ENCODE results near the gene MYOCD. TPM values are rescaled to one million over a fixed set of nuclear protein-coding genes. Genes with fewer than 3 reads are reported as not detected.

The MYOCD gene
- total RNA-seq, 1 donor from 2014 or later = 1.3 TPM

- no peak for ATAC-seq
Measured at GRCh38 chr17:12769981-12770380, 104.3 kb downstream of the MYOCD start.

- ATAC-seq = no peak
Measured at GRCh38 chr17:12773153-12773552, 107.5 kb downstream of the MYOCD start.

DNA sequence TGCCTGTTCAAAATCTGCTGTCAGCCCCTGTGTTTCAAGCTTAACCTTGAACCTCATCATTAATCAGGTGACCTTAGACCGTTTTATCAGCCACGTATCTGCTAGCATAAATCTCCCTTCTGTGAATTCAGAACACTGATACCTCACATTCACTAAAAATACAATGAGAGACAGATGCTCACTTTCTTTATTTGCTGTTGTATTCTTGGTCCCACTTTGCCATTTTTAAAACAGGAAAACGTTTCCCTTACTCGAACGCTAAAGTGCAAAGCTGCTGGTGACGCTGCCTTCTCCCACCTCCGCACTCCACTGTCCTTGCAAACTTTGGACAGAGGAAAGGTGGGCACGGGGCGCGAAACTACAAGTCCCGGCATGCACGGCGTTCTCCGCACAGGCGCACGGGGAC is 123.4 kb downstream of the MYOCD start:
- ATAC-seq = no peak

DNA sequence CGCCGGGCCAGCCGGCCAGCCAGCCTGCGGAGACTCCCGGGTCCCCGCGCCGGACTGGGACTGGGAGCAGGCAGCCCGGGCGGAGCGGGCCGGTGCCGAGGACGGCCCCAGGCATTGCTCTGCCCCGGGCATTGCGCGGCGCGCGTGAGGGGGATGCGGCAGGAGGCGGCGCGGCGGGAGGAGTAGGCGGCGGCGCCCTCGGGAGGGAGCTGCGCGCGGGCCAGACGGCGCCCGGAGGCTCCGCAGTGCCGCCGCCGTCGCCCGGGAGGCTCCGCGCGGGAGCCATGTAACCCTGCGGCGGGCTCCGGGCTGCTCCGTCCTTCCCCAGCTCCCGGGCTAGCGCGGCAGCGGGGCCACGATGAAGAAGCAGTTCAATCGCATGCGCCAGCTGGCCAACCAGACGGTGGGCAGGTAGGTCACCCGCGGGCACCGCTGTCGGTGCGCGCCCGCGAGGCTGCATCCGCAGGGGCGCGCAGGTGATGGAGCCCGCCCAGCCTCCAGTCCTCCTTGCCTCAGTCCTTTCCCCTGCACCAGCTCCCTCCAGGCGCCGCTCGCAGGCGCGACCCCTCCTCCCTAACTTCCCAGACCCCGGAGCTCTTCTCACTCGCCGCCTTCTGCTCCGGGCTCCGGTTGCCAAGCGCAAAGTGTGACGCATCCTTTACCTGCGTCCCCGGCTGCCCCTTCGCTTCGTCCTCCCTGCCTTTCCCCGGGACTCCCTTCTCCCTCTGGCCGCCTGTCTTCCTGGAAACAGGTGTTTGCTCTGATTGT is 124.0 kb downstream of the MYOCD start, which contains the start of gene ARHGAP44:
Gene ARHGAP44, plus strand, starts transcription at position 18 of the 768 bp plus-strand sequence. Its CDS starts 341 bp downstream, at position 359.
- peak; percentile 58 for ATAC-seq

DNA sequence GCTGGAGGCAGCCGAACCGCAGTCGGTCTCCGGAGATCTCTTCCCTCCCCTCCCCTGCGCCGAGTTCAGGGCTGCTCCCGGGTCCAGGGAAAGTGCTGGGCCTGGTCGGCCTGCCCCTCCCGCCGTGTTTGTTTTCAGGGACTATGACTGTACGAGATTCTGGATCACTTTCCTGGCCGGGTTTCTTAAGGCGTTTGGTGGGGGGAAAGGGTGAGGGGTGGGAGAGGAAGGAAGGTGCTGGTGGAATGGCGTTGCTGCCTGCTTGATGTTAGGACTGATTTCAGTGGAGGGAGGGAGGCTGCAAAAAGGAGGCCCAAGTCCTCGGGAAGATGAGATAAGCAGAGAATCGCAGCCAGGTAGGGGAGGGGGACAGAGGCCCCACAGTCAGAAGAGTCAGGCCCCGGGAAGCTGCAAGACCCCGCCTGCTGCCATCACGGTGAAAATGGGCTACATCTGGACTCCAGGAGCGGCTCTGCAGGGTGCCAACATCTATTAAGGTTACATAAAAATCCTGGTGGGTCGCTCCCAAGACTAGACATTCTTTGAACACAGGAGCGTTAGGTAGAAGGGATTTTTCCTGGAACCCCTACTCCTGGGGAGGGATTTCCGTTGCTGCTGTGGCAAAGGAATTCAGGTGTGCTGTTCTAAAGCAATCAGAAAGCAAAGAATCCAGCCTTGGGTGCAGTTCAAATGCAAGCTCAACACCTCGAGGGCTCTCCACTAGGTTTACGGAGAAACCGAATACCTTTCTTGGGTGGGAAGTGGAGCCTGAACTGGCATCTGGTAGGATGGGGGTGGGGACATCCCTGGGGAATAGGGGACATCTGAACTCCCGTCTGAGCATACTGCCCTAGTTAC is 124.8 kb downstream of the MYOCD start:
- no peak for ATAC-seq

GRCh38 chr17:12794919-12795532 is 129.3 kb downstream of the MYOCD start:
- ATAC-seq = no peak

DNA sequence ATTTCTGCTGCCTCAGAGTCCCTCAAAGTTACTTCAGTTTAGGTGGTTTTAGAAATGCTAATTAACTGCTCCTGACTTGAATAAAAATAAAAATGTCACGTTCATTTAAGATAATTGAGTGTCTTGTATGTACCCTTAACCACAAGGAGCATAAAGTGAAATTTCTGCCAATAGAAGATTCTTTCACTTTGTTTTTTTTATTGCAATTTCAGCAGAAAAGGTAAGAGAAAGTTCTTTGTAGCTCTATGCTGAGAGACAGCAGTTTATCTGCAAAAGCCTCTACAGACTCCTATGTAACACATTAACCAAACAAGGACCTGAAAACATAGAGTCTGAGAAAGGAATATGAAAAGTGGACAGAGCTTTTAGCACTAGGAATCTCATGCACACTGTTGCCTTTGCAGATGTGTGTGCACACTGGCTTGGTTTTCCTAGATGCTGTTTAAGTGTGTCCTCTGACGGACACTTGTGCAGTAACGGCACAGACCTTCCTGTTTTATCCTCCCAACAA is 135.2 kb downstream of the MYOCD start:
- no peak for ATAC-seq

DNA sequence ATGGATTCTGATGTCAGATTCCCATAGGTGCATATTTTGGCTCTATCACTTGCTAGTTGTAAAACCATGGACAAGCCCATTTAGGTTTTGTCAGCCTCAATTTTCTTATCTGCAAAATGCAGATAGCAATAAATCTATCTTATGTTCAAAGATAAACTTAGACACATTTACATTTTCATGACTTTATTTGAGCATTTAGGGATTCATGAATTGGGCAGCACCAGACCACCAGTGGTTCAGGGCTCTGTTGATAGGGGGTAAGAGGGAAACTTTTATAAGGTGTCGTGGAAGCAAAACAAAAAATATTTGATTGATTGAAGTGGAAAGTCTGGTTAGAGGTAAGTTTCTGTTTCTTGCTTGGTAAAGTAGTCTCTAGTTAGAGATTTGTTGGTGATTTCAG is 140.9 kb downstream of the MYOCD start:
- ATAC-seq = no peak

DNA sequence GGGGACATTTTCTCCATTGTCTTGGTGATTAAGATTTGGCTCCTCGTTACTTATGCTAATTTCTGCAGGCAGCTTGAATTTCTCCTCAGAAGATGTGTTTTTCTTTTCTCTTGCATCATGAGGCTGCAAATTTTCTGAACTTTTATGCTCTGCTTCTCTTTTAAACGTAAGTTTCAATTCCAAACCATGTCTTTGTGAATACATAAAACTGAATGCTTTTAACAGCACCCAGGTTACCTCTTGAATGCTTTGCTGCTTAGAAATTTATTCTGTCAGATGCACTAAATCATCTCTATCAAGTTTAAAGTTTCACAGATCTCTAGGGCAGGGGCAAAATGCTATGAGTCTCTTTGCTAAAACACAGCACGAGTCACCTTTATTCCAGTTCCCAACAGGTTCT is 143.0 kb downstream of the MYOCD start:
- ATAC-seq = no peak

DNA sequence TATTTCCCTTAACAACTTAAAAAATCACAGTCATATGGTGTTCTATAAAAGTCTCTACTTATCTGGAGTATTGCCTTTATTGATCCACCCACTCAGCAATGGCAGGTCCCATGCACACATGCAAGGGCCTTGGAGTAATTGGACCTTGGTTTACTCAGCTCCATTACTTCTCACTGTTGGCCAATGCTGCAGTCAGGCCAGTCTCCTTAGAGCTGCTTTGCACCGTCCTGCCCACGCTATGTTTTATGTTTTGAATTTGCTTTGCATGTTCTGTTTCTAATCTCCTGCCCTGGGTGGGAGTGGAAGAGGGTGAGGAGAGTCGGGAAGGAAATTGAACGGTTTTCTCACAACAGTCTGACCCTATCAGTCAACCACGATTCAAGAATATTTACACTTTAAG is 147.2 kb downstream of the MYOCD start:
- ATAC-seq = no peak

- no peak for ATAC-seq
Measured at GRCh38 chr17:12813664-12814063, 148.0 kb downstream of the MYOCD start.

- no peak for ATAC-seq
Measured at GRCh38 chr17:12814718-12815117, 149.0 kb downstream of the MYOCD start.

GRCh38 chr17:12815642-12816141 is 150.0 kb downstream of the MYOCD start:
- no peak for ATAC-seq

Other genes with a start within 250 kb of the MYOCD start
- gene ARHGAP44, start 123.6 kb downstream of the MYOCD start, total RNA-seq = 0.28 TPM